SJCRH30 (cell line): ENCODE measurements around the gene ERAL1. TPM values are rescaled to one million over a fixed set of nuclear protein-coding genes. Genes with fewer than 3 reads are reported as not detected.
"Not testable (repeated sequence)": the region's sequence is repeated elsewhere in the genome, so short reads cannot be mapped to it uniquely, and the experiment has no call there.

Experiments
- DNase-seq, 2 experiments: peaks; one replicate each; pipeline ENCODE4 v3.0.0-alpha.2; 2015 to 2020
- H3K27ac ChIP-seq: fragments of 250-450 bp; sonication (Bioruptor Pico); 2 replicates; pipeline ENCODE4 v1.5.1; 2020; ENCODE audit warnings: mild to moderate bottlenecking, moderate library complexity
- H3K27me3 ChIP-seq: fragments of 250-450 bp; sonication (Bioruptor Pico); 2 replicates; pipeline ENCODE4 v1.5.1; 2020; ENCODE audit warnings: mild to moderate bottlenecking, moderate library complexity
- H3K36me3 ChIP-seq: fragments of 250-450 bp; sonication (Bioruptor Pico); 2 replicates; pipeline ENCODE4 v1.5.1; 2020; ENCODE audit warnings: mild to moderate bottlenecking, moderate library complexity
- H3K4me1 ChIP-seq: fragments of 250-450 bp; sonication (Bioruptor Pico); 2 replicates; pipeline ENCODE4 v1.5.1; 2020; ENCODE audit warnings: mild to moderate bottlenecking, moderate library complexity
- H3K4me3 ChIP-seq: fragments of 250-450 bp; sonication (Bioruptor Pico); 2 replicates; pipeline ENCODE4 v1.5.1; 2020; ENCODE audit warnings: mild to moderate bottlenecking, moderate library complexity
- H3K9me3 ChIP-seq: fragments of 250-450 bp; sonication (Bioruptor Pico); replicated peaks from 2 replicates; pipeline ENCODE4 v1.5.1; 2020; ENCODE audit warnings: mild to moderate bottlenecking, moderate library complexity
- total RNA-seq: library from RNA; depleted of rRNA; stranded (reverse); fragments of >200 nt; shearing (Covaris generic); gene quantifications from 2 replicates; pipeline ENCODE4 v1.2.3, GENCODE V29; 2014

ERAL1 gene
- total RNA-seq, 1 experiment from 2014 or later = 63.5 TPM

GRCh38 chr17:28839221-28839620 lies 15.6 kb upstream of the ERAL1 start:
- H3K4me1 ChIP-seq = peaks cover 15% of the 10 kb centered on the region
- peak in 1 of 2 experiments; percentile 76 for DNase-seq
- no peak overlapping the region for H3K4me3 ChIP-seq
- no peaks in the 10 kb centered on the region for H3K27me3 ChIP-seq
- H3K36me3 ChIP-seq = 0 out of 2 replicates have a peak, but pooled peaks cover 4% of the 10 kb centered on the region
- no peaks in the 10 kb centered on the region for H3K9me3 ChIP-seq
- H3K27ac ChIP-seq = no peak overlapping the region

GRCh38 chr17:28841901-28842281 lies 12.9 kb upstream of the ERAL1 start:
- Histone ChIP-seq H3K27me3 (no peaks in the 10 kb centered on the region), H3K4me3 (peak overlapping the region; percentile 89), H3K9me3 (no peaks in the 10 kb centered on the region), H3K4me1 (peaks cover 15% of the 10 kb centered on the region), H3K27ac (peak overlapping the region; percentile 56), H3K36me3 (no peaks in the 10 kb centered on the region)
- no peak for DNase-seq

GRCh38 chr17:28842282-28843012 lies 12.4 kb upstream of the ERAL1 start, which contains the start of gene FAM222B:
Gene FAM222B (minus strand): TSS chr17:28842790. CDS start chr17:28766667, 76,123 bp downstream.
- peaks cover 15% of the 10 kb centered on the region for H3K4me1 ChIP-seq
- H3K9me3 ChIP-seq = no peaks in the 10 kb centered on the region
- no peaks in the 10 kb centered on the region for H3K27me3 ChIP-seq
- H3K27ac ChIP-seq = peak within 1 kb of the TSS; percentile 56
- H3K4me3 ChIP-seq = peak within 1 kb of the TSS; percentile 89
- no peaks in the 10 kb centered on the region for H3K36me3 ChIP-seq
- peak; percentile 95 to 97 for DNase-seq

- peaks cover 13% of the 10 kb centered on the region for H3K4me1 ChIP-seq
- no peaks in the 10 kb centered on the region for H3K27me3 ChIP-seq
- no peak for DNase-seq
- no peak overlapping the region for H3K4me3 ChIP-seq
- no peaks in the 10 kb centered on the region for H3K36me3 ChIP-seq
- no peaks in the 10 kb centered on the region for H3K9me3 ChIP-seq
- no peak overlapping the region for H3K27ac ChIP-seq
Observed at GRCh38 chr17:28843816-28844148, 11.0 kb upstream of the ERAL1 start.

GRCh38 chr17:28846231-28846630 lies 8.6 kb upstream of the ERAL1 start:
- H3K9me3 ChIP-seq = no peaks in the 10 kb centered on the region
- no peaks in the 10 kb centered on the region for H3K4me1 ChIP-seq
- no peaks in the 10 kb centered on the region for H3K36me3 ChIP-seq
- no peaks in the 10 kb centered on the region for H3K27me3 ChIP-seq
- DNase-seq = no peak
- H3K4me3 ChIP-seq = no peak overlapping the region
- no peak overlapping the region for H3K27ac ChIP-seq

GRCh38 chr17:28846699-28847098 lies 8.1 kb upstream of the ERAL1 start:
- H3K36me3 ChIP-seq, H3K27me3 ChIP-seq, H3K9me3 ChIP-seq, H3K4me3 ChIP-seq, H3K4me1 ChIP-seq, DNase-seq, H3K27ac ChIP-seq: not testable (repeated sequence)

- H3K36me3 ChIP-seq, H3K27me3 ChIP-seq, H3K4me3 ChIP-seq, H3K4me1 ChIP-seq, H3K9me3 ChIP-seq, H3K27ac ChIP-seq: not testable (repeated sequence)
- peak; percentile 54 to 78 for DNase-seq
Observed at GRCh38 chr17:28848667-28849066, 6.1 kb upstream of the ERAL1 start.

- Histone ChIP-seq H3K4me1 (no peaks in the 10 kb centered on the region), H3K9me3 (no peaks in the 10 kb centered on the region)
- peak in 1 of 2 experiments; percentile 51 for DNase-seq
Observed at GRCh38 chr17:28849281-28849680, 5.5 kb upstream of the ERAL1 start.

GRCh38 chr17:28853295-28853694 lies 1.5 kb upstream of the ERAL1 start:
- Histone ChIP-seq H3K4me3 (no peak overlapping the region), H3K9me3 (no peaks in the 10 kb centered on the region), H3K4me1 (no peaks in the 10 kb centered on the region), H3K36me3 (peaks cover 14% of the 10 kb centered on the region), H3K27me3 (no peaks in the 10 kb centered on the region), H3K27ac (no peak overlapping the region)
- no peak for DNase-seq

More at GRCh38 chr17:28849281-28849680, 5.5 kb upstream of the ERAL1 start:
- Histone ChIP-seq H3K27ac (no peak overlapping the region), H3K4me3 (no peak overlapping the region), H3K36me3 (no peaks in the 10 kb centered on the region), H3K27me3 (no peaks in the 10 kb centered on the region)

GRCh38 chr17:28855336-28855679 lies 492 bp downstream of the ERAL1 start:
- Histone ChIP-seq H3K27me3 (no peaks in the 10 kb centered on the region), H3K4me1 (no peaks in the 10 kb centered on the region), H3K36me3 (peaks cover 27% of the 10 kb centered on the region), H3K4me3 (peak overlapping the region; percentile 87), H3K9me3 (no peaks in the 10 kb centered on the region), H3K27ac (peak overlapping the region; percentile 70)
- no peak for DNase-seq

GRCh38 chr17:28856028-28856574 lies 1.3 kb downstream of the ERAL1 start:
- peaks cover 31% of the 10 kb centered on the region for H3K36me3 ChIP-seq
- peak overlapping the region; percentile 87; the same call in 1 of the 2 replicates for H3K4me3 ChIP-seq
- no peaks in the 10 kb centered on the region for H3K4me1 ChIP-seq
- no peaks in the 10 kb centered on the region for H3K27me3 ChIP-seq
- DNase-seq = no peak
- no peaks in the 10 kb centered on the region for H3K9me3 ChIP-seq
- no peak overlapping the region for H3K27ac ChIP-seq

GRCh38 chr17:28857905-28858800 lies 3.3 kb downstream of the ERAL1 start:
- Histone ChIP-seq H3K27ac (no peak overlapping the region), H3K4me1 (no peaks in the 10 kb centered on the region), H3K9me3 (no peaks in the 10 kb centered on the region), H3K27me3 (no peaks in the 10 kb centered on the region), H3K4me3 (no peak overlapping the region), H3K36me3 (peaks cover 31% of the 10 kb centered on the region)
- DNase-seq = no peak

GRCh38 chr17:28858801-28859355 lies 4.1 kb downstream of the ERAL1 start:
- H3K27me3 ChIP-seq = no peaks in the 10 kb centered on the region
- no peak overlapping the region for H3K4me3 ChIP-seq
- H3K4me1 ChIP-seq = no peaks in the 10 kb centered on the region
- peaks cover 31% of the 10 kb centered on the region for H3K36me3 ChIP-seq
- no peak for DNase-seq
- no peak overlapping the region for H3K27ac ChIP-seq
- H3K9me3 ChIP-seq = no peaks in the 10 kb centered on the region

- Histone ChIP-seq H3K4me3 (no peak overlapping the region), H3K27ac (no peak overlapping the region), H3K9me3 (no peaks in the 10 kb centered on the region), H3K27me3 (no peaks in the 10 kb centered on the region), H3K4me1 (no peaks in the 10 kb centered on the region), H3K36me3 (peaks cover 31% of the 10 kb centered on the region)
- no peak for DNase-seq
Observed at GRCh38 chr17:28860363-28860808, 5.6 kb downstream of the ERAL1 start.
